Measurements from ENCODE around the gene IL4I1. TPM values are rescaled to one million over a fixed set of nuclear protein-coding genes. Genes with fewer than 3 reads are reported as not detected.

Gene IL4I1
- total RNA-seq, 1 donor from 2014 or later: not detected

DNA sequence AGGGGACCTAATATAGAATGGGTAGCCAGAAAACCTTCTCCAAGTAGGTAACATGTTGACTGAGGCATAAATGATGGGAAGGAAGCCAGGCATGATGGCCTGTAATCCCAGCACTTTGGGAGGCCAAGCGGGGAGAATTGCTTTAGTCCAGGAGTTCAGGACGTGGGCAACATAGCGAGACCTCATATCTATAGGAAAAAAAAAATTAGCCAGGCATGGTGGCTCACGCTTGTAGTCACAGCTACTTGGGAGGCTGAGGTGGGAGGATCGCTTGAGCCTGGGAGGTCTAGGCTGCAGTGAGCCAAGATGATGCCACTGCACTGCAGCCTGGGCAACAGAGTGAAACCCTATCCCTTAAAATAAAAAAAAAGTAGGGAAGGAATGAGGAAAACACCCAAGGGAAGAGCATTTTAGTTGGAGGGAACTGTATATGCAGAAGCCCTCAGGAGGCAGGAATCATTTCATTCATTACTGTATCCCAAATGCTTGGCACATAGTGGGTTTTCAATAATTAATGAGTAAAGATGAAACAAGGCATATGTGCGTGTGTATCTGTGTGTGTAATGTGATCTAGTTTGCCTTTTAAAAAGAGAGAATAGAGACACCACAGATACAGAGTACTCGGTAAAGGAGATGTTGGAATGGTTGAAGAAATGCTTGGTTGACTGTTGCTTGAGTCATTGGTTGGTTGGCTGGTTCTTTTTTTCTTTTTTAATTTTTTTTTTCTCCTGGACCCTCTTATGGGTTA is 34.8 kb upstream of the IL4I1 start:
- intact Hi-C loops (cut with micrococcal nuclease): no loop called here
- peak overlapping the region; percentile 95 for H3K27ac ChIP-seq (replicated peaks)

DNA sequence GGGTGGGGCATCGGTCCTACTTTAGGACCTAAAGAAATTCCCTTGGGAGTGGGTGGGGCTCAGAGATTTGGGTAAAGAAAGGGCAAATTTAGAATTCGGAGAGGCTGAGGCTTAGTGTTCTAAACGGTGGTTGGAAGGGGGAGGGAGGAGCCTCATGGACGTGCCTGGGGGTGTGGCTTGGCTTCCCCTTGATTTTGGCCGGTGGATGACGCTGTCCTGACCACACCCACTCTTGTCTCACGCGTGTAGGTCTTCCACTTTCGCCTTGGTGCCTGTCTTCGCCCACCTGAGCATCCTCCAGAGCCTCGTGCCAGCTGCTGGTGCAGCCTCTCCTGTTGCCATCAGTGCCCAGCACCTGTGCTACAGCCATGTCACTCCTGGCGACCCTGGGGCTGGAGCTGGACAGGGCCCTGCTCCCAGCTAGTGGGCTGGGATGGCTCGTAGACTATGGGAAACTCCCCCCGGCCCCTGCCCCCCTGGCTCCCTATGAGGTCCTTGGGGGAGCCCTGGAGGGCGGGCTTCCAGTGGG is 33.9 kb upstream of the IL4I1 start:
- Histone ChIP-seq H3K36me3 (peaks cover 21% of the 10 kb centered on the region), H3K9me3 (replicated peaks) (no peaks in the 10 kb centered on the region), H3K4me3 (peak overlapping the region; percentile 100), H3K27me3 (ENCODE audit: low read depth) (no peaks in the 10 kb centered on the region), H3K4me1 (peaks cover 35% of the 10 kb centered on the region), H3K27ac (replicated peaks) (peak overlapping the region; percentile 95)
- TF ChIP-seq CTCF (IDR thresholded peaks at IDR 0.05; ENCODE audit: borderline replicate concordance): no peak
- peak; percentile 34 for DNase-seq
- intact Hi-C loops (cut with micrococcal nuclease): no loop called here

More for the DNA sequence above, 34.8 kb upstream of the IL4I1 start:
- no peak for TF ChIP-seq CTCF (IDR thresholded peaks at IDR 0.05; ENCODE audit: borderline replicate concordance)
- H3K4me3 ChIP-seq: no peak overlapping the region
- no peak for DNase-seq
- no peaks in the 10 kb centered on the region for H3K27me3 ChIP-seq (ENCODE audit: low read depth)
- H3K36me3 ChIP-seq: peaks cover 12% of the 10 kb centered on the region
- H3K9me3 ChIP-seq (replicated peaks): no peaks in the 10 kb centered on the region
- H3K4me1 ChIP-seq: peaks cover 29% of the 10 kb centered on the region

GRCh38 chr19:49929611-49930482 is 33.2 kb upstream of the IL4I1 start:
- H3K9me3 ChIP-seq (replicated peaks): no peaks in the 10 kb centered on the region
- peak overlapping the region; percentile 95 for H3K27ac ChIP-seq (replicated peaks)
- H3K4me1 ChIP-seq: peaks cover 39% of the 10 kb centered on the region
- H3K36me3 ChIP-seq: peaks cover 28% of the 10 kb centered on the region
- no peaks in the 10 kb centered on the region for H3K27me3 ChIP-seq (ENCODE audit: low read depth)
- DNase-seq: peak; percentile 90
- peak overlapping the region; percentile 100 for H3K4me3 ChIP-seq
- intact Hi-C loops (cut with micrococcal nuclease): no loop called here
- TF ChIP-seq CTCF (IDR thresholded peaks at IDR 0.05; ENCODE audit: borderline replicate concordance): peak; percentile 41

DNA sequence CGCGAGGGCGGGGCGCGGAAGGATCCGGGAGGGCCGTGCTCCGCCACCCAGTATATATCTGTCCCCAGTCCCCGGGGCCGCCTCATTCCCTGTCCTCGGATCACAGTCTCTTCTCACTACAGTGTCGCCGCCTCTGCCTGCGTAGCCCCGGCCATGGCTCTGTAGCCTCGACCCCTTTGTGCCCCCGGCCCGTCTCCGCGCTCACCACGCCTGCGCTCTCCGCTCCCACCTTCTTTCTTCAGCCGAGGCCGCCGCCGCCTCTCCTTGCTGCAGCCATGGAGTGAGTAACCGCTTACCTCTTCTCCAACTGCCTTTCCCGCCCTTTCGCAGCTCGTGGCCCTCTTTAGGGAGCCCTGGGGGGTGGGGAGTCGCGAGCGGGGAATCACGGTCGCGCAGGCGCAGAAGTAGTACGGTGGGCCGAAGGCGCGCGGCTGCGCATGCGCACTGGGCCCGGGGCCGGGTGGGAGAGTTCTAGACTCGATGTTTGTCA is 32.5 kb upstream of the IL4I1 start, which contains the start of the genes ATF5 and NUP62:
ATF5 (plus strand) TSS at position 85 of the 490 bp plus-strand sequence. CDS start 1,646 bp downstream, outside the sequence.
NUP62 (minus strand) TSS at position 384 of the 490 bp plus-strand sequence. CDS start 19,697 bp downstream, outside the sequence.
- peak; percentile 90 for DNase-seq
- H3K27me3 ChIP-seq (ENCODE audit: low read depth): no peaks in the 10 kb centered on the region
- H3K4me1 ChIP-seq: peaks cover 45% of the 10 kb centered on the region
- peak within 1 kb of the TSS; percentile 95 for H3K27ac ChIP-seq (replicated peaks)
- intact Hi-C loops (cut with micrococcal nuclease): no loop called here
- no peak for TF ChIP-seq CTCF (IDR thresholded peaks at IDR 0.05; ENCODE audit: borderline replicate concordance)
- no peaks in the 10 kb centered on the region for H3K9me3 ChIP-seq (replicated peaks)
- H3K4me3 ChIP-seq: peak within 1 kb of the TSS; percentile 100
- H3K36me3 ChIP-seq: peaks cover 33% of the 10 kb centered on the region

Measured in left ventricle myocardium inferior (tissue), 1 donor.